ENCODE measurements around the gene CCP110. TPM values are rescaled to one million over a fixed set of nuclear protein-coding genes. Genes with fewer than 3 reads are reported as not detected.

CCP110 gene
- total RNA-seq, 4 donors from 2014 or later = 12.4 to 21.5 (median 15.6) TPM

DNA sequence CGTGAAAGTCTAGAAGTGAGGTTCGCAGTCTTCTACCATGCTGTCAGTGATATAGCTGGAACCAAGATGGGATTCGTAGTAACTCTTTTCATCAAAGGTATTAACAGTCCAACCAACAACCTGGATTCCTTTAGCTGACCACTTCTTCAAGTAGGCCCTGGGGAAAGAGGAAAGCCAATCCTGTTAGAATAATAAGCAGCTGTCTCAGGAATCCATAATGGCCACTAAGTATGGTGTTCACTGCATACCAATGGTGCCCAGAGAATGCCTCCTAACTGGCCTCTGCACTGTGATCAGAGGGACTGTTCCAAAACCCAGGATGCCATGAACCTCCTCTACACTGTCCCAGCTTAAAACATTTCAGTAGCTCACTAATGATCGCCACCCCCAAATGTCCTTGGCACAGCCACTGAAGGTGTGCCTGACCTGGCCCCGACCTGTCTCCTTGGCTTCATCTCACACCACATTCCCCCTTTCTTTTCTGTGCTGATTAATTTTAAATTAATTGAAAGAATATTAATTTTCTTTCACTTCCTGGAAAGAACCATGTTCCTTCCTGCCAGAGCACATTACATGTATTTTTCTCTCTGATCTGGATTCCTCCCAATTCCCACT lies 20.2 kb upstream of the CCP110 start:
- DNase-seq = no peak
- no peak overlapping the region for H3K4me3 ChIP-seq
- H3K27me3 ChIP-seq = no peaks in the 10 kb centered on the region
- peaks cover 0 to 98% (median 0%) of the 10 kb centered on the region in 3 donors for H3K36me3 ChIP-seq
- no peak overlapping the region for H3K27ac ChIP-seq
- no peaks in the 10 kb centered on the region for H3K4me1 ChIP-seq
- TF ChIP-seq CTCF (IDR thresholded peaks at IDR 0.05) (no peak), POLR2A (IDR thresholded peaks at IDR 0.05) (no peak)
- H3K9me3 ChIP-seq = no peaks in the 10 kb centered on the region

DNA sequence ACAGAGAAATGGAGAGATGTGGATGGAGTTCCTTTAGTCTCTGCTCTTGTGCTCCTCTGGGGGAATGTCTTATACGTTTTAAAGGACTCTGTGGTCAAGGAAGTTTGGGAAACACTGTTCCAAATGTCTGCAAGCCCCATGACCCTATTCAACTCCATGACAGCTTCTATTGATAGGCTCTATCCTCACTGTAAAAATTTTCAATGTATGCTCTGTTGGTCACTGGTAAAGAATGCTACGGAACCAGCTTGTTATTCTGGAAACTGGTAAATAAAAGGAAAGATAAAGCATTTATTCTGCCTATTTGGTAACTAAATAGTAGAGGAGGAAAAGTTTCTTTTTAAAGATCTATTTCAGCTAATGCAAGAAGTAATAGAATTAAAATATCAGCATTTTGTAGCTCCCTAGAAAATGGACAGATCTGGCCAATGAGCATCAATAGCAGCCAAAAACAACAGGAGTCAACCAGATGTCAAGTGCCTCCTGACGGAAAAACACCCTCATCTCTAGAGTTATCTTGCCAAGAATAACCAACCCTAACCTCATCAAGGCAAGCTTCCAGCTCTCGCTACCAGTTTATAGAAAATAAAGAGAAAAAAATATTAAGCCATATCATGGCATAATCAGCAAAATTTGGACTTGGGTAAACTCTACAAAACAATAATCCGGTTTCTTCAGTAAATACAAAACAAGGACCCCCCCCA lies 18.0 kb upstream of the CCP110 start:
- no peak for TF ChIP-seq POLR2A (IDR thresholded peaks at IDR 0.05)
- TF ChIP-seq CTCF (IDR thresholded peaks at IDR 0.05) = no peak
- no peak for DNase-seq
- Histone ChIP-seq H3K27ac (no peak overlapping the region), H3K9me3 (no peaks in the 10 kb centered on the region), H3K4me3 (no peak overlapping the region), H3K27me3 (no peaks in the 10 kb centered on the region), H3K4me1 (no peaks in the 10 kb centered on the region), H3K36me3 (peaks cover 0 to 91% (median 0%) of the 10 kb centered on the region in 3 donors)

DNA sequence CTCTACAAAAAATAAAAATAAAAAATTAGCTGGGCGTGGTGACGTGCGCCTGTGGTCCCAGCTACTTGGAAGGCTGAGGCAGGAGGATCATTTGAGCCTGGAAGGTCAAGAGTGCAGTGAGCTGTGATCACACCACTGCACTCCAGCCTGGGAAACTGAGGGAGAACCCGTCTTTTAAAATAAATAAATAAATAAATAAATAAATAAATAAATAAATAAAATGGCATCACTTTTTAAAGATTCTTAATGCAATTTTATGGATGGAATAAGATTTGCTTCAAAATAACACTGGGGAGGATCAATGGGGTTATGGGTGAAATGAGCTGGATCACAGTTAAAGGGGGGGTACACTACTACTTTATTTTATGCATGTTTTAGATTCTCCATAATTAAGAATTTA lies 16.8 kb upstream of the CCP110 start:
- Histone ChIP-seq H3K27ac (no peak overlapping the region), H3K9me3 (no peaks in the 10 kb centered on the region), H3K27me3 (no peaks in the 10 kb centered on the region), H3K4me3 (no peak overlapping the region), H3K36me3 (peaks cover 0 to 80% (median 0%) of the 10 kb centered on the region in 3 donors), H3K4me1 (no peaks in the 10 kb centered on the region)
- TF ChIP-seq CTCF (IDR thresholded peaks at IDR 0.05) (no peak), POLR2A (IDR thresholded peaks at IDR 0.05) (no peak)
- DNase-seq = no peak

DNA sequence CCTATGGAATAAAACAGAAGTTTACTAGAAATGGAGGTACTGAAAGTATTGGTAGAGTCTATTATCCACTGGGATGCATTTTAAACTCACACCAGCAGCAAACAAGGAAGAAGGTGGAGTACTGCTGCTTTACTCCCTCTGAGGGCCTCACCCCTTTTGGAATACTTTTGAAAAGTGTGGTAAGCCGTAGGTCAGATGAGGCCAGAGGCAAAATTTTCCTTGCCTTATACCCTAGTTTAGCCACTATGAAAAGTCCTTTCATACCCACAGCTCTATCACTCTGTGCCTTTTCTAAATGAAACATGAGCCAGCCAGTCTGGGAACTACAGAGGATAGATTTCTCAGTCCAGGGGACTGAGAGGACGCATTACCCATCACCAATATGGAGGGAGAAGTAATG lies 15.9 kb upstream of the CCP110 start:
- peaks cover 0 to 71% (median 0%) of the 10 kb centered on the region in 3 donors for H3K36me3 ChIP-seq

DNA sequence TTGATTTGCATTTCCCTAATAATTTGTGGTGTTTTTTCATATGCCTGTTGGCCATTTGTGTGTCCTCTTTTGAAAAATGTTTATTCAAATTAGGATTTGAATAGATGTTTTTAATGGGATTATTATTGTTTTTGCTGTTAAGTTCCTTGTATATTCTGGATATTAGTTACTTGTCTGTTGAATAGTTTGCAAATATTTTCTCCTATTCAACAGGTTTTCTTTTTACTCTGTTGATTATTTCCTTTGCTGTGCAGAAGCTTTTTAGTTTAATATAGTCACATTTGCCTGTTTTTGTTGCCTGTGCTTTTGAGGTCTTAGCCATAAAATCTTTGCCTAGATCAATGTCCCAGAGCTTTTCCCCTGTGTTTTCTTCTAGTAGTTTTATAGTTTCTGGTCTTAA lies 11.4 kb upstream of the CCP110 start:
- Histone ChIP-seq H3K36me3 (peaks cover 0 to 38% (median 0%) of the 10 kb centered on the region in 3 donors), H3K9me3 (no peaks in the 10 kb centered on the region), H3K4me3 (no peak overlapping the region), H3K27me3 (no peaks in the 10 kb centered on the region), H3K27ac (no peak overlapping the region), H3K4me1 (peaks cover 0 to 23% (median 3%) of the 10 kb centered on the region in 4 donors)
- TF ChIP-seq CTCF (IDR thresholded peaks at IDR 0.05) (no peak), POLR2A (IDR thresholded peaks at IDR 0.05) (no peak)
- DNase-seq = no peak

More for the DNA sequence above, 15.9 kb upstream of the CCP110 start:
- Histone ChIP-seq H3K4me3 (no peak overlapping the region), H3K27ac (no peak overlapping the region), H3K27me3 (no peaks in the 10 kb centered on the region), H3K4me1 (no peaks in the 10 kb centered on the region), H3K9me3 (no peaks in the 10 kb centered on the region)
- no peak for TF ChIP-seq POLR2A (IDR thresholded peaks at IDR 0.05)
- DNase-seq = no peak

DNA sequence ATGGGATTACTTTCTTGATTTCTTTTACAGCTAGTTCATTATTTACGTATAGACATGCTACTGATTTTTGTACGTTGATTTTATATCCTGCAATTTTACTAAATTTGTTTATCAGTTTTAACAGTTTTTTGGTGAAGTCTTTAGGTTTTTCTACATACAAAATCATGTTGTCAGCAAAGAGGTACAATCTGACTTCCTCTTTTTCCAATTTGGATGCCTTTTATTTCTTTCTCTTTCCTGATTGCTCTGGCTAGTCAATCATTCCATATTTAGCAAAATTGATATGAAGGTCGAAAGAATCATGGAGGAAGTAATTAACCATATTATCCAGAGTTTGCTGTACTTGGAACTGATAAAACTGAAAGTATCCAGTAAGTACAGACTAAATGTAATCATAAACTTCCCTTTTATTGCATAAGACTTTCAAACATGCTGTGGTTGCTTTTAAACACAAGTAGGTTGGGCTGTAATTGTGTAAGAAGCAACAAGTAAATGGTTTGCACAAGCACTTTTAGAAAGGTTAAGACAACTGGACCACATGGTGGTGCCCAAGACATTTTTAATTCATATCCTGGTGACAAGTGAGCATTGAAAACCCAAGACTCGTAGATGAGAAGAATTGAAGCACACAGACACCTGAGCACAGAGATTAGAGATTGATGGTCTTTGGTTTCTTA lies 10.2 kb upstream of the CCP110 start:
- Histone ChIP-seq H3K27me3 (no peaks in the 10 kb centered on the region), H3K4me3 (no peak overlapping the region), H3K36me3 (peaks cover 0 to 25% (median 0%) of the 10 kb centered on the region in 3 donors), H3K4me1 (peaks cover 0 to 29% (median 3%) of the 10 kb centered on the region in 4 donors), H3K27ac (peak overlapping the region in 3 of 4 donors; percentile 12 to 68 (median 43)), H3K9me3 (no peaks in the 10 kb centered on the region)
- no peak for DNase-seq
- TF ChIP-seq POLR2A (IDR thresholded peaks at IDR 0.05) = no peak
- TF ChIP-seq CTCF (IDR thresholded peaks at IDR 0.05) = peak in 2 of 6 experiments; percentile 22 to 43

Data from Peyer's patch (tissue), 4 donors.